GM12878 (cell line): ENCODE data around the gene CCDC170. TPM values are rescaled to one million over a fixed set of nuclear protein-coding genes. Genes with fewer than 3 reads are reported as not detected.

ENCODE experiments used
- ATAC-seq: fragments of 200-7000 bp; cut with Tn5 transposase; 3 replicates; pipeline ENCODE4 v1.9.1; 2020; ENCODE audit warnings: mild to moderate bottlenecking, moderate library complexity
- BruUV-seq: library from RNA; stranded (reverse); fragments of 400-500 nt; replicated peaks from 2 replicates; lab custom pipeline; 2021; lab: Mats Ljungman, UMichigan
- CTCF ChIA-PET: fragments of 300-600 bp; sonication (Branson Sonifier 250); formaldehyde crosslinking; extraction: SDS; loops from one replicate; lab custom pipeline; 2021; ENCODE audit warnings: inconsistent platforms; lab: Yijun Ruan, JAX
- POLR2A ChIA-PET: fragments of 350-600 bp; formaldehyde crosslinking; extraction: SDS; loops from one replicate; lab custom pipeline; 2021; ENCODE audit warnings: inconsistent platforms; lab: Charles Lee
- RAD21 ChIA-PET: fragments of 300-600 bp; sonication (Branson Sonifier 250); formaldehyde crosslinking; loops from one replicate; lab custom pipeline; 2023; ENCODE audit warnings: antibody characterized with exemption; ENCODE audit not compliant: unreplicated experiment; lab: Charles Lee
- SMC1A ChIA-PET: fragments of 300-600 bp; sonication (Branson Sonifier 250); formaldehyde crosslinking; loops from one replicate; lab custom pipeline; 2023; ENCODE audit not compliant: unreplicated experiment, uncharacterized antibody; lab: Charles Lee
- DNase-seq: peaks from one replicate; pipeline ENCODE4 v3.0.0-alpha.2; 2011; ENCODE audit warnings: low read depth, low spot score
- FAIRE-seq: peaks from 3 replicates; lab custom pipeline; 2011; peaks lifted over from hg19 to GRCh38; lab: Jason Lieb, UNC
- H2AFZ ChIP-seq: 2 replicates; pipeline ENCODE4 v1.6.0; 2011; ENCODE audit warnings: low read depth, low read length, control low read depth; ENCODE audit not compliant: control insufficient read depth
- H3K27ac ChIP-seq: 2 replicates; pipeline ENCODE4 v1.5.1; 2011; ENCODE audit warnings: control low read depth; ENCODE audit not compliant: control insufficient read depth, insufficient read depth
- H3K27me3 ChIP-seq, 2 experiments: replicated peaks in 1 of 2; 2 replicates each; pipeline versions ENCODE4 v1.6.0 to v1.6.1; 2011; ENCODE audit warnings: low read length in 1 of 2; ENCODE audit not compliant: control insufficient read depth in 2 of 2, insufficient read depth in 2 of 2
- H3K36me3 ChIP-seq, 2 experiments: 2 replicates each; pipeline ENCODE4 v1.5.1; 2011; ENCODE audit warnings: low read length in 1 of 2; ENCODE audit not compliant: control insufficient read depth in 2 of 2, insufficient read depth in 2 of 2
- H3K4me1 ChIP-seq: 2 replicates; pipeline ENCODE4 v1.6.1; 2011; ENCODE audit warnings: mild to moderate bottlenecking, low read length, moderate library complexity, mixed read lengths; ENCODE audit not compliant: control insufficient read depth, insufficient read depth
- H3K4me2 ChIP-seq: 2 replicates; pipeline ENCODE4 v1.6.0; 2011; ENCODE audit warnings: control low read depth; ENCODE audit not compliant: control insufficient read depth, insufficient read depth
- H3K4me3 ChIP-seq: fragments of 200-600 bp; sonication (generic); 2 replicates; pipeline ENCODE4 v1.5.1; 2016
- H3K79me2 ChIP-seq: 2 replicates; pipeline ENCODE4 v1.6.0; 2011; ENCODE audit warnings: low read length; ENCODE audit not compliant: control insufficient read depth, insufficient read depth
- H3K9ac ChIP-seq: 2 replicates; pipeline ENCODE4 v1.8.0; 2011; ENCODE audit warnings: low read length, control low read depth, mixed read lengths; ENCODE audit not compliant: control insufficient read depth, insufficient read depth
- H3K9me3 ChIP-seq: replicated peaks from 3 replicates; pipeline ENCODE4 v1.5.1; 2011; ENCODE audit warnings: mild to moderate bottlenecking, low read length; ENCODE audit not compliant: control insufficient read depth, insufficient read depth
- H4K20me1 ChIP-seq: 2 replicates; pipeline ENCODE4 v1.6.0; 2011; ENCODE audit not compliant: control insufficient read depth, insufficient read depth
- BCL11A ChIP-seq: IDR thresholded peaks from 2 replicates; pipeline ENCODE4 v1.6.1; 2011; ENCODE audit warnings: low read depth, low read length
- BRCA1 ChIP-seq: IDR thresholded peaks from 2 replicates; pipeline ENCODE4 v1.6.1; 2011; ENCODE audit warnings: low read depth, low read length, improper control_type of control experiment
- CEBPB ChIP-seq, 2 experiments: fragments of 150-350 bp in 1 of 2; IDR thresholded peaks; 2 replicates each; pipeline ENCODE4 v1.6.1; 2012 to 2014; ENCODE audit warnings: low read depth in 2 of 2, low read length in 2 of 2, borderline replicate concordance in 1 of 2, inconsistent platforms in 1 of 2
- ETV6 ChIP-seq, 2 experiments: fragments of 450-650 bp in 1 of 2; IDR thresholded peaks in 1 of 2; conservative IDR thresholded peaks in 1 of 2; 2 replicates each; pipeline ENCODE4 v1.6.1; 2014; ENCODE audit warnings: antibody characterized with exemption in 1 of 2, borderline replicate concordance in 1 of 2, low read depth in 1 of 2, mild to moderate bottlenecking in 1 of 2, moderate library complexity in 1 of 2
- GABPA ChIP-seq: IDR thresholded peaks from 2 replicates; pipeline ENCODE4 v1.6.1; 2014; ENCODE audit warnings: antibody characterized with exemption, low read depth, mild to moderate bottlenecking, inconsistent platforms
- HDAC6 ChIP-seq: fragments of 200-600 bp; sonication (generic); IDR thresholded peaks from one replicate; pipeline ENCODE4 v1.8.0; 2017; ENCODE audit warnings: antibody characterized with exemption; ENCODE audit not compliant: unreplicated experiment
- HSF1 ChIP-seq: fragments of 150-350 bp; IDR thresholded peaks from 2 replicates; pipeline ENCODE4 v1.6.1; 2014; ENCODE audit warnings: mild to moderate bottlenecking, low read depth, low read length
- KDM1A ChIP-seq: fragments of 200-600 bp; sonication (generic); IDR thresholded peaks from 2 replicates; pipeline ENCODE4 v1.6.1; 2016; ENCODE audit warnings: borderline replicate concordance
- MEF2B ChIP-seq: fragments of 450-650 bp; IDR thresholded peaks from 2 replicates; pipeline ENCODE4 v1.6.1; 2018; ENCODE audit warnings: mild to moderate bottlenecking, moderate library complexity; ENCODE audit not compliant: partially characterized antibody, poor library complexity, severe bottlenecking
- MYB ChIP-seq: fragments of 150-350 bp; IDR thresholded peaks from 2 replicates; pipeline ENCODE4 v1.6.1; 2014; ENCODE audit warnings: mild to moderate bottlenecking, low read depth, low read length, borderline replicate concordance
- NR2F1 ChIP-seq: fragments of 450-650 bp; conservative IDR thresholded peaks from 2 replicates; pipeline ENCODE4 v1.6.1; 2017; ENCODE audit warnings: mild to moderate bottlenecking
- REST ChIP-seq: IDR thresholded peaks from 2 replicates; pipeline ENCODE4 v1.6.1; 2012; ENCODE audit warnings: mild to moderate bottlenecking, low read depth, low read length
- TAF1 ChIP-seq: IDR thresholded peaks from 2 replicates; pipeline ENCODE4 v1.6.1; 2011; ENCODE audit warnings: mild to moderate bottlenecking, low read depth, low read length, borderline replicate concordance
- TARDBP ChIP-seq: IDR thresholded peaks from 2 replicates; pipeline ENCODE4 v1.6.1; 2016; ENCODE audit warnings: borderline replicate concordance
- TBL1XR1 ChIP-seq: IDR thresholded peaks from 2 replicates; pipeline ENCODE4 v1.6.1; 2012; ENCODE audit warnings: low read depth, low read length, improper control_type of control experiment
- USF1 ChIP-seq: IDR thresholded peaks from 2 replicates; pipeline ENCODE4 v1.6.1; 2011; ENCODE audit warnings: borderline replicate concordance, low read depth, mild to moderate bottlenecking, moderate library complexity, mixed read lengths, low read length; ENCODE audit not compliant: insufficient read depth; ENCODE audit errors: extremely low read length
- WGBS: methylation state at CpG from one replicate; pipeline ENCODE4 v1.1.6; 2016; ENCODE audit warnings: low lambda C conversion rate; ENCODE audit not compliant: insufficient replicate concordance, insufficient coverage; ENCODE audit errors: missing lambda C conversion rate; 5-methylcytosine and 5-hydroxymethylcytosine counted together
- in situ Hi-C: fragments of 300-500 bp; cut with MboI; formaldehyde crosslinking; loops from 9 replicates; pipeline ENCODE4 v1.14.3; 2018; ENCODE audit warnings: mixed read lengths
- intact Hi-C: fragments of 100-400 bp; cut with micrococcal nuclease; formaldehyde crosslinking; loops from one replicate; pipeline ENCODE4 v1.14.2; 2022; ENCODE audit not compliant: unreplicated experiment
- polyA plus RNA-seq, 11 experiments: library from polyadenylated mRNA; depleted of rRNA in 4 of 11; unstranded in 6 of 11; stranded (reverse) in 5 of 11; fragments of >200 nt; fragmentation: Nextera tagmentation in 4 of 11; fragmentation: Illumina TruSeq in 1 of 11; extraction: Ambion mirVana in 4 of 11; extraction: Trizol in 1 of 11; gene quantifications; 1 replicate in 1 of 11; 2 replicates in 10 of 11; pipeline versions ENCODE4 v1.2.1 to v1.2.3, GENCODE V29; 2011 to 2016; ENCODE audit warnings: inconsistent platforms in 2 of 11, missing spikeins in 2 of 11, low read depth in 1 of 11
- total RNA-seq, 4 experiments: library from RNA; depleted of rRNA in 3 of 4; stranded (reverse); fragments of >200 nt in 3 of 4; fragmentation: Illumina TruSeq in 1 of 4; extraction: Trizol in 1 of 4; gene quantifications; 2 replicates each; pipeline versions ENCODE4 v1.2.1 to v1.2.3, GENCODE V29; 2013 to 2021

The CCDC170 gene
- total and polyA plus RNA-seq, 10 of the 15 experiments (the other 5 are each of a cell fraction or from before 2014, with no cell fraction given): not detected

GRCh38 chr6:151483994-151484393, 9.8 kb upstream of the CCDC170 start (continued):
- no peak for TF ChIP-seq GABPA
- TF ChIP-seq, all 136 proteins: peak for 0

GRCh38 chr6:151488226-151488625, 5.6 kb upstream of the CCDC170 start:
- Histone ChIP-seq H3K79me2 (no peaks in the 10 kb centered on the region), H3K4me1 (no peaks in the 10 kb centered on the region), H3K4me3 (no peak overlapping the region), H3K27me3 (no peaks in the 10 kb centered on the region), H3K27ac (no peak overlapping the region), H4K20me1 (no peaks in the 10 kb centered on the region), H3K36me3 (no peaks in the 10 kb centered on the region), H3K9me3 (no peaks in the 10 kb centered on the region; the same call in 2 of the 3 replicates), H3K4me2 (no peak overlapping the region), H3K9ac (no peak overlapping the region), H2AFZ (no peak overlapping the region)
- RAD21 ChIA-PET: no interaction called here
- intact Hi-C loops: no loop called here
- CTCF ChIA-PET: no interaction called here
- POLR2A ChIA-PET: no interaction called here
- DNase-seq (no peak), FAIRE-seq (no peak), ATAC-seq (no peak)
- SMC1A ChIA-PET: interaction anchor here (1.6 kb wide), 1 partner anchor 16 kb away, joined by 3 read pairs; no protein-coding TSS in a partner anchor
- in situ Hi-C loops: no loop called here
- WGBS: 43% methylated on average over 2 of the region's 2 CpGs
- no TSS peak for BruUV-seq
- no peak for TF ChIP-seq CEBPB (IDR thresholded peaks at IDR 0.05; ENCODE audit: borderline replicate concordance in 1 of 2, low read depth in 2 of 2, low read length in 2 of 2)
- no peak for TF ChIP-seq NR2F1
- TF ChIP-seq TBL1XR1: no peak
- TF ChIP-seq KDM1A: no peak
- no peak for TF ChIP-seq MEF2B
- TF ChIP-seq ETV6 (conservative IDR thresholded peaks at IDR 0.05 in 1 of 2, IDR thresholded peaks at IDR 0.05 in 1 of 2; ENCODE audit: borderline replicate concordance in 1 of 2, low read depth in 1 of 2): no peak
- TF ChIP-seq HSF1: no peak
- TF ChIP-seq HDAC6: no peak
- no peak for TF ChIP-seq BCL11A
- TF ChIP-seq REST: no peak
- no peak for TF ChIP-seq BRCA1
- TF ChIP-seq MYB: no peak
- TF ChIP-seq TAF1: no peak
- no peak for TF ChIP-seq USF1
- no peak for TF ChIP-seq TARDBP
